Naive thymus-derived CD8-positive, alpha-beta T cell (primary cell): ENCODE results near the gene PQBP1. TPM values are rescaled to one million over a fixed set of nuclear protein-coding genes. Genes with fewer than 3 reads are reported as not detected.

ENCODE experiments used
- ATAC-seq, 2 donors: fragments of 150-1000 bp; cut with Tn5 transposase in 1 of 2; sonication (Bioruptor Pico), chemical (Tn5 transposase) in 1 of 2; 1 replicate in 1 of 2; 2 replicates in 1 of 2; pipeline ENCODE4 v1.10.0; 2021; ENCODE audit warnings: mild to moderate bottlenecking in 2 of 2, moderate library complexity in 2 of 2
- POLR2A ChIA-PET: fragments of 350-600 bp; sonication (Branson Sonifier 250); formaldehyde crosslinking; loops from one replicate; lab custom pipeline; 2021; ENCODE audit warnings: antibody characterized with exemption; lab: Charles Lee
- DNase-seq, 10 donors: peaks; one replicate each; pipeline versions ENCODE4 v3.0.0 to v3.0.0-alpha.2; 2020 to 2022
- H3K27ac Mint-ChIP-seq, 10 donors: one replicate each; pipeline ENCODE4 v1.8.0; 2020 to 2022; ENCODE audit warnings: mild to moderate bottlenecking in 10 of 10, mixed read lengths in 10 of 10, moderate library complexity in 4 of 10, inconsistent platforms in 1 of 10
- H3K27me3 Mint-ChIP-seq, 5 donors: one replicate each; pipeline ENCODE4 v1.8.0; 2021 to 2022; ENCODE audit warnings: mixed read lengths in 5 of 5
- H3K36me3 Mint-ChIP-seq, 3 donors: one replicate each; pipeline ENCODE4 v1.8.0; 2020 to 2022; ENCODE audit warnings: mixed read lengths in 3 of 3, mild to moderate bottlenecking in 2 of 3, inconsistent platforms in 1 of 3
- H3K4me1 Mint-ChIP-seq, 4 donors: one replicate each; pipeline ENCODE4 v1.8.0; 2021 to 2022; ENCODE audit warnings: mixed read lengths in 4 of 4
- H3K4me3 Mint-ChIP-seq, 10 donors: one replicate each; pipeline ENCODE4 v1.8.0; 2020 to 2022; ENCODE audit warnings: mild to moderate bottlenecking in 10 of 10, mixed read lengths in 10 of 10, moderate library complexity in 6 of 10, inconsistent platforms in 1 of 10
- H3K9me3 Mint-ChIP-seq, 9 donors: one replicate each; pipeline ENCODE4 v1.8.0; 2020 to 2022; ENCODE audit warnings: mixed read lengths in 9 of 9, mild to moderate bottlenecking in 3 of 9, inconsistent platforms in 1 of 9, moderate library complexity in 1 of 9
- polyA plus RNA-seq, 3 donors: library from polyadenylated mRNA; unstranded; fragments of 300-500 nt; fragmentation: Illumina TruSeq; gene quantifications; one replicate each; pipeline ENCODE4 v1.2.3, GENCODE V29; 2021
- total RNA-seq, 8 experiments: library from RNA in 2 of 8; stranded (reverse) in 2 of 8; gene quantifications; one replicate each; pipeline ENCODE4 v1.2.3 and lab custom pipeline; 2021 to 2026

Gene PQBP1
- total and polyA plus RNA-seq, 5 experiments from 2014 or later: 66.4 to 114 (median 92.7) TPM

- POLR2A ChIA-PET: interaction anchor here (0.6 to 11.5 kb wide), 12 partner anchors 15 to 286 kb away, joined by 3 to 276 read pairs (median 5); partner anchors contain the start of genes OTUD5, PQBP1 and TIMM17B
- peak overlapping the region; percentile 87 to 99 (median 97) for H3K27ac Mint-ChIP-seq
- H3K27me3 Mint-ChIP-seq: peaks cover 0 to 2% (median 0%) of the 10 kb centered on the region in 5 donors
- DNase-seq: peak; percentile 70 to 95 (median 89)
- ATAC-seq: peak; percentile 30 to 34
- peaks cover 11 to 65% (median 18%) of the 10 kb centered on the region in 3 donors for H3K36me3 Mint-ChIP-seq
- no peaks in the 10 kb centered on the region for H3K9me3 Mint-ChIP-seq
- H3K4me3 Mint-ChIP-seq: peak overlapping the region; percentile 95 to 99 (median 98)
- H3K4me1 Mint-ChIP-seq: peaks cover 14 to 69% (median 49%) of the 10 kb centered on the region in 4 donors
Observed at GRCh38 chrX:48917139-48918001, 19.6 kb downstream of the PQBP1 start.

- peak overlapping the region; percentile 87 to 99 (median 97) for H3K27ac Mint-ChIP-seq
- POLR2A ChIA-PET: interaction anchor here (1.5 to 11.5 kb wide), 5 partner anchors 13 to 286 kb away, joined by 4 to 276 read pairs (median 14); partner anchors contain the start of genes OTUD5, PQBP1 and TIMM17B
- H3K36me3 Mint-ChIP-seq: peaks cover 11 to 62% (median 21%) of the 10 kb centered on the region in 3 donors
- DNase-seq (no peak), ATAC-seq (no peak)
- H3K4me1 Mint-ChIP-seq: peaks cover 14 to 70% (median 46%) of the 10 kb centered on the region in 4 donors
- peaks cover 0 to 2% (median 0%) of the 10 kb centered on the region in 5 donors for H3K27me3 Mint-ChIP-seq
- H3K4me3 Mint-ChIP-seq: peak overlapping the region; percentile 95 to 99 (median 98)
- H3K9me3 Mint-ChIP-seq: no peaks in the 10 kb centered on the region
Observed at GRCh38 chrX:48918301-48918642, 20.5 kb downstream of the PQBP1 start.

- peak; percentile 84 to 97 (median 91) for DNase-seq
- peak within 1 kb of the TSS; percentile 87 to 99 (median 97) for H3K27ac Mint-ChIP-seq
- H3K36me3 Mint-ChIP-seq: peaks cover 11 to 61% (median 21%) of the 10 kb centered on the region in 3 donors
- no peaks in the 10 kb centered on the region for H3K9me3 Mint-ChIP-seq
- H3K27me3 Mint-ChIP-seq: peaks cover 0 to 2% (median 0%) of the 10 kb centered on the region in 5 donors
- peaks cover 14 to 67% (median 45%) of the 10 kb centered on the region in 4 donors for H3K4me1 Mint-ChIP-seq
- ATAC-seq: peak; percentile 73 to 75
- H3K4me3 Mint-ChIP-seq: peak within 1 kb of the TSS; percentile 95 to 99 (median 98)
- POLR2A ChIA-PET: interaction anchor here (0.6 to 11.5 kb wide), 9 partner anchors 8 to 287 kb away, joined by 3 to 276 read pairs (median 7); partner anchors contain the start of genes OTUD5, PQBP1 and TIMM17B
Observed at GRCh38 chrX:48918643-48919340, 21.1 kb downstream of the PQBP1 start, which contains the start of gene PIM2. Gene PIM2, minus strand, starts transcription at chrX:48919024. Its CDS starts 190 bp downstream, at chrX:48918834.

- Mint-ChIP-seq H3K27me3 (peaks cover 0 to 2% (median 0%) of the 10 kb centered on the region in 5 donors), H3K9me3 (no peaks in the 10 kb centered on the region), H3K36me3 (peaks cover 11 to 61% (median 24%) of the 10 kb centered on the region in 3 donors), H3K27ac (peak overlapping the region; percentile 87 to 99 (median 97)), H3K4me1 (peaks cover 18 to 66% (median 44%) of the 10 kb centered on the region in 4 donors), H3K4me3 (peak overlapping the region; percentile 95 to 99 (median 98))
- DNase-seq (peak in 6 of 10 donors; percentile 25 to 71 (median 46)), ATAC-seq (peak; percentile 21 to 25)
- POLR2A ChIA-PET: interaction anchor here (0.6 to 11.5 kb wide), 9 partner anchors 8 to 38 kb away, joined by 3 to 276 read pairs (median 7); partner anchors contain the start of genes OTUD5, PQBP1 and TIMM17B
Observed at GRCh38 chrX:48919360-48919841, 21.7 kb downstream of the PQBP1 start.

- POLR2A ChIA-PET: interaction anchor here (0.8 to 11.5 kb wide), 8 partner anchors 8 to 118 kb away, joined by 3 to 276 read pairs (median 8); partner anchors contain the start of genes HDAC6, OTUD5, PQBP1 and TIMM17B
- Mint-ChIP-seq H3K4me1 (peaks cover 20 to 61% (median 40%) of the 10 kb centered on the region in 4 donors), H3K27me3 (peaks cover 0 to 2% (median 0%) of the 10 kb centered on the region in 5 donors), H3K27ac (peak overlapping the region; percentile 87 to 99 (median 97)), H3K4me3 (peak overlapping the region; percentile 95 to 99 (median 98)), H3K9me3 (no peaks in the 10 kb centered on the region), H3K36me3 (peaks cover 11 to 55% (median 26%) of the 10 kb centered on the region in 3 donors)
- DNase-seq (peak in 6 of 10 donors; percentile 31 to 68 (median 46)), ATAC-seq (peak; percentile 7 to 18)
Observed at GRCh38 chrX:48919947-48920717, 22.4 kb downstream of the PQBP1 start.

- Mint-ChIP-seq H3K4me1 (peaks cover 20 to 60% (median 39%) of the 10 kb centered on the region in 4 donors), H3K4me3 (peak overlapping the region; percentile 95 to 99 (median 98)), H3K36me3 (peaks cover 11 to 54% (median 31%) of the 10 kb centered on the region in 3 donors), H3K27me3 (peaks cover 0 to 2% (median 0%) of the 10 kb centered on the region in 5 donors), H3K27ac (peak overlapping the region; percentile 87 to 99 (median 97)), H3K9me3 (no peaks in the 10 kb centered on the region)
- no peak for ATAC-seq
- POLR2A ChIA-PET: interaction anchor here (0.7 to 11.5 kb wide), 6 partner anchors 9 to 119 kb away, joined by 3 to 276 read pairs (median 10); partner anchors contain the start of genes HDAC6, OTUD5 and SLC35A2
- DNase-seq: no peak
Observed at GRCh38 chrX:48920718-48921104, 23.0 kb downstream of the PQBP1 start.

GRCh38 chrX:48923771-48924170 is 26.0 kb downstream of the PQBP1 start:
- peaks cover 18 to 67% (median 44%) of the 10 kb centered on the region in 4 donors for H3K4me1 Mint-ChIP-seq
- no peaks in the 10 kb centered on the region for H3K9me3 Mint-ChIP-seq
- H3K4me3 Mint-ChIP-seq: peak overlapping the region in 2 of 10 donors; percentile 49 to 57
- POLR2A ChIA-PET: interaction anchor here (6.3 to 11.5 kb wide), 2 partner anchors 15 to 34 kb away, joined by 37 to 276 read pairs; partner anchors contain the start of gene OTUD5
- no peaks in the 10 kb centered on the region for H3K27me3 Mint-ChIP-seq
- peak overlapping the region; percentile 61 to 91 (median 80) for H3K27ac Mint-ChIP-seq
- H3K36me3 Mint-ChIP-seq: peaks cover 0 to 40% (median 15%) of the 10 kb centered on the region in 3 donors
- no peak for ATAC-seq
- no peak for DNase-seq

- Mint-ChIP-seq H3K9me3 (no peaks in the 10 kb centered on the region), H3K27me3 (no peaks in the 10 kb centered on the region), H3K4me3 (peak overlapping the region in 7 of 10 donors; percentile 31 to 58 (median 52)), H3K27ac (peak overlapping the region; percentile 61 to 91 (median 80)), H3K36me3 (peaks cover 0 to 39% (median 15%) of the 10 kb centered on the region in 3 donors), H3K4me1 (peaks cover 18 to 67% (median 44%) of the 10 kb centered on the region in 4 donors)
- POLR2A ChIA-PET: interaction anchor here (11.5 kb wide), 1 partner anchor 15 kb away, joined by 276 read pairs; no protein-coding TSS in a partner anchor
- DNase-seq (no peak), ATAC-seq (no peak)
Observed at GRCh38 chrX:48924270-48924669, 26.5 kb downstream of the PQBP1 start.

- Mint-ChIP-seq H3K4me3 (no peak overlapping the region), H3K4me1 (peaks cover 9 to 44% (median 25%) of the 10 kb centered on the region in 4 donors), H3K27me3 (no peaks in the 10 kb centered on the region), H3K9me3 (no peaks in the 10 kb centered on the region), H3K27ac (peak overlapping the region in 1 of 10 donors; percentile 34), H3K36me3 (peaks cover 0 to 49% (median 20%) of the 10 kb centered on the region in 3 donors)
- DNase-seq (no peak), ATAC-seq (no peak)
- POLR2A ChIA-PET: interaction anchor here (0.6 to 11.5 kb wide), 3 partner anchors 7 to 75 kb away, joined by 4 to 276 read pairs (median 5); partner anchors contain the start of gene GRIPAP1
Observed at GRCh38 chrX:48927123-48927522, 29.4 kb downstream of the PQBP1 start.

GRCh38 chrX:48927736-48928382 is 30.1 kb downstream of the PQBP1 start:
- Mint-ChIP-seq H3K9me3 (no peaks in the 10 kb centered on the region), H3K27ac (peak overlapping the region in 3 of 10 donors; percentile 17 to 48 (median 17)), H3K4me1 (peaks cover 9 to 41% (median 24%) of the 10 kb centered on the region in 4 donors), H3K27me3 (no peaks in the 10 kb centered on the region), H3K4me3 (no peak overlapping the region), H3K36me3 (peaks cover 0 to 48% (median 19%) of the 10 kb centered on the region in 3 donors)
- POLR2A ChIA-PET: interaction anchor here (0.6 to 11.5 kb wide), 3 partner anchors 8 to 74 kb away, joined by 4 to 276 read pairs (median 5); partner anchors contain the start of gene GRIPAP1
- no peak for ATAC-seq
- DNase-seq: no peak
